Measurements from ENCODE around the gene OSM. TPM values are rescaled to one million over a fixed set of nuclear protein-coding genes. Genes with fewer than 3 reads are reported as not detected.

The OSM gene
- total RNA-seq, 1 experiment from 2014 or later = not detected

DNA sequence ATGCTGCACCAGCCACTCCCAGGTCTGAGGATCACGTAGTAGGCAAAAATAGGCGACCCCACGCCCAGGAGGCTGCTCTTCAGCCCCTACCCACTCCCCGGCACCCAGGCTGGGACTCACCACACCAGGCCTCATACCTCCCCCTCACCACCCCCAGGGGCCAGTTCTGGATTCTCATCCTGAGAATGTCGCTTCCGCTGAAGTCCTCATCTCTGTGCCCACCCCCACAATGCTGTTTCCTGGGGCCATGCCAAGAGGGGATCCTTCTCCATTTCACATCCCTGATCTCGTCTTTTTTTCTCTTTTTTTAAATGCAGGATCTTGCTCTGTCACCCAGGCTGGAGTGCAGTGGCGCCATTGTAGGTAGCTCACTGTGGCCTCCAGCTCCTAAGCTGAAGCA, 1.7 kb upstream of the OSM start:
- DNase-seq (ENCODE audit: low read depth, low spot score) (no peak), ATAC-seq (no peak)
- Histone ChIP-seq H3K27me3 (ENCODE audit: insufficient read depth, low read length) (no peaks in the 10 kb centered on the region), H3K4me3 (replicated peaks in 1 of 2; ENCODE audit: low read depth in 1 of 2, low read length in 2 of 2) (no peak overlapping the region), H3K9ac (ENCODE audit: low read length) (no peak overlapping the region), H3K79me2 (ENCODE audit: insufficient read depth, low read length) (no peaks in the 10 kb centered on the region), H3K4me1 (ENCODE audit: control insufficient read depth in 1 of 2, insufficient read depth in 2 of 2, low read length in 2 of 2) (peaks cover 0 to 3% of the 10 kb centered on the region in 2 experiments; a peak in 2 of 4 replicates), H3K9me3 (ENCODE audit: control insufficient read depth in 1 of 2, insufficient read depth in 1 of 2, low read depth in 1 of 2, low read length in 2 of 2) (no peaks in the 10 kb centered on the region), H3K36me3 (ENCODE audit: control insufficient read depth in 1 of 2, insufficient read depth in 2 of 2, low read length in 2 of 2) (no peaks in the 10 kb centered on the region), H4K20me1 (ENCODE audit: insufficient read depth) (no peaks in the 10 kb centered on the region), H3K4me2 (ENCODE audit: low read length) (no peak overlapping the region), H2AFZ (ENCODE audit: low read depth, low read length, poor library complexity, severe bottlenecking) (no peak overlapping the region), H3K27ac (ENCODE audit: low read depth, low read length) (no peak overlapping the region), H3K9me2 (ENCODE audit: insufficient read depth) (no peaks in the 10 kb centered on the region)
- ChIA-PET POLR2A (no interaction called here), CTCF (no interaction called here), RAD21 (ENCODE audit: low non-redundant PET in 1 of 2, low total read pairs in 2 of 2, uncharacterized antibody in 2 of 2, unreplicated experiment in 2 of 2) (no interaction called here)
- BruUV-seq (replicated peaks) = no TSS peak
- intact Hi-C loops (cut with micrococcal nuclease) = no loop called here
- TF ChIP-seq RAD21 (IDR thresholded peaks at IDR 0.05; ENCODE audit: low read depth) (no peak), POLR2AphosphoS5 (IDR thresholded peaks at IDR 0.05; ENCODE audit: low read depth, low read length) (no peak), POLR2A (IDR thresholded peaks at IDR 0.05; ENCODE audit: borderline replicate concordance, extremely low read depth, insufficient read depth, insufficient read length) (no peak), ZFX (IDR thresholded peaks at IDR 0.05) (no peak), FOSL1 (IDR thresholded peaks at IDR 0.05; ENCODE audit: low read depth) (no peak), ELF1 (IDR thresholded peaks at IDR 0.05; ENCODE audit: borderline replicate concordance, low read depth) (no peak), JUND (IDR thresholded peaks at IDR 0.05) (no peak), EZH2phosphoT487 (IDR thresholded peaks at IDR 0.05; ENCODE audit: borderline replicate concordance) (no peak), SRF (IDR thresholded peaks at IDR 0.05; ENCODE audit: low read depth) (no peak), EZH2 (IDR thresholded peaks at IDR 0.05) (no peak)
- TF ChIP-seq, protein P1, sequence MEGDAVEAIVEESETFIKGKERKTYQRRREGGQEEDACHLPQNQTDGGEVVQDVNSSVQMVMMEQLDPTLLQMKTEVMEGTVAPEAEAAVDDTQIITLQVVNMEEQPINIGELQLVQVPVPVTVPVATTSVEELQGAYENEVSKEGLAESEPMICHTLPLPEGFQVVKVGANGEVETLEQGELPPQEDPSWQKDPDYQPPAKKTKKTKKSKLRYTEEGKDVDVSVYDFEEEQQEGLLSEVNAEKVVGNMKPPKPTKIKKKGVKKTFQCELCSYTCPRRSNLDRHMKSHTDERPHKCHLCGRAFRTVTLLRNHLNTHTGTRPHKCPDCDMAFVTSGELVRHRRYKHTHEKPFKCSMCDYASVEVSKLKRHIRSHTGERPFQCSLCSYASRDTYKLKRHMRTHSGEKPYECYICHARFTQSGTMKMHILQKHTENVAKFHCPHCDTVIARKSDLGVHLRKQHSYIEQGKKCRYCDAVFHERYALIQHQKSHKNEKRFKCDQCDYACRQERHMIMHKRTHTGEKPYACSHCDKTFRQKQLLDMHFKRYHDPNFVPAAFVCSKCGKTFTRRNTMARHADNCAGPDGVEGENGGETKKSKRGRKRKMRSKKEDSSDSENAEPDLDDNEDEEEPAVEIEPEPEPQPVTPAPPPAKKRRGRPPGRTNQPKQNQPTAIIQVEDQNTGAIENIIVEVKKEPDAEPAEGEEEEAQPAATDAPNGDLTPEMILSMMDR (IDR thresholded peaks at IDR 0.05 in 2 of 3, conservative IDR thresholded peaks at IDR 0.05 in 1 of 3; ENCODE audit: borderline replicate concordance in 1 of 3, insufficient read depth in 1 of 3, low read depth in 2 of 3, low read length in 2 of 3) = no peak
- TF ChIP-seq, protein P2, sequence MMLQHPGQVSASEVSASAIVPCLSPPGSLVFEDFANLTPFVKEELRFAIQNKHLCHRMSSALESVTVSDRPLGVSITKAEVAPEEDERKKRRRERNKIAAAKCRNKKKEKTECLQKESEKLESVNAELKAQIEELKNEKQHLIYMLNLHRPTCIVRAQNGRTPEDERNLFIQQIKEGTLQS (IDR thresholded peaks at IDR 0.05) = no peak

All from HCT116 (cell line).